ENCODE measurements around the gene CCDC149.

Gene CCDC149

DNA sequence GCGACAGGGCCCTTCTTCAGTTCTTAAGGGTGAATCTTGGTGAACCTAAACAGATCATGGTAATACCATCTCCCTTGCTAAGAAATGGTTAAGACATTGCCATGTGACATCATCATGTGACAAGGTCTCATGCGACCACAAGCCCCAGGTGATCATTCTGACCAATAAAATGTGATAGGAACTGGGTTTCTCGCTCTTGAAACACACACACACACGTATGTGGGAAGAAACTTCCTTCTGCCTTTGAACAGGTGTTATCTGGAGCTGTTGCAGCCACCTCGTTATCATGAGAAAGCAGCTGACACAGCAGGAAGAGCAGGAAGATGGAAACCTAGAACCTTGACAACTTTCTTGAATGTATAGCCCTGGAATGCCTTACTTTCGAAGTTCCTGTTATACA, 107.3 kb downstream of the CCDC149 start:
- Histone ChIP-seq H3K9me3 (ENCODE audit: control insufficient read depth, insufficient read depth, low read depth, low read length) (no peaks in the 10 kb centered on the region), H3K4me1 (ENCODE audit: control insufficient read depth, insufficient read depth, low read length) (peaks cover 16% of the 10 kb centered on the region), H3K4me3 (ENCODE audit: low read depth, low read length) (no peak overlapping the region), H3K9ac (ENCODE audit: low read length) (no peak overlapping the region), H3K36me3 (ENCODE audit: control insufficient read depth, insufficient read depth, low read length) (no peaks in the 10 kb centered on the region), H3K27me3 (ENCODE audit: control insufficient read depth, insufficient read depth, low read length) (peaks cover 24% of the 10 kb centered on the region), H3K27ac (ENCODE audit: low read depth, low read length) (no peak overlapping the region)

DNA sequence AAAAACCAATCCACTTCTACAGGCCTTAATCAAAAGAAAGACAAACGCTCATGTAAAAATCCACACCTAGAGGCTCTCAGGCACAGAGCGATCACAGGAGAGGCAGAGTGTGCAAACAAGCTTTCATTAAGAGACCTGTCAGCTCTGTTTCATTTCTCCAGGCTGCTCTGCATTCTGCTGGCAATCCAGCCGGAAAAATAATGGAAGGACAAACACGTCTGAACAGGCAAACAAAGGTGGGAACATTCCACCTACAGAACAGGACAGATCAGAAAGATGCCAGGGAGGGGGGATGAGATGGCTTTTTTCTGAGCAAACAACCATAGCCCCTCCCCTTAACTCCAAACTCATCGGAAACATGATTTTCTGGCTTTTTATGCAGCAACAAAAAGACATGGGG, 107.8 kb downstream of the CCDC149 start:
- H3K9ac ChIP-seq (ENCODE audit: low read length): no peak overlapping the region
- H3K27ac ChIP-seq (ENCODE audit: low read depth, low read length): no peak overlapping the region
- no peak overlapping the region for H3K4me3 ChIP-seq (ENCODE audit: low read depth, low read length)
- H3K36me3 ChIP-seq (ENCODE audit: control insufficient read depth, insufficient read depth, low read length): no peaks in the 10 kb centered on the region
- H3K27me3 ChIP-seq (ENCODE audit: control insufficient read depth, insufficient read depth, low read length): peaks cover 29% of the 10 kb centered on the region
- H3K4me1 ChIP-seq (ENCODE audit: control insufficient read depth, insufficient read depth, low read length): peaks cover 16% of the 10 kb centered on the region
- no peaks in the 10 kb centered on the region for H3K9me3 ChIP-seq (ENCODE audit: control insufficient read depth, insufficient read depth, low read depth, low read length)

DNA sequence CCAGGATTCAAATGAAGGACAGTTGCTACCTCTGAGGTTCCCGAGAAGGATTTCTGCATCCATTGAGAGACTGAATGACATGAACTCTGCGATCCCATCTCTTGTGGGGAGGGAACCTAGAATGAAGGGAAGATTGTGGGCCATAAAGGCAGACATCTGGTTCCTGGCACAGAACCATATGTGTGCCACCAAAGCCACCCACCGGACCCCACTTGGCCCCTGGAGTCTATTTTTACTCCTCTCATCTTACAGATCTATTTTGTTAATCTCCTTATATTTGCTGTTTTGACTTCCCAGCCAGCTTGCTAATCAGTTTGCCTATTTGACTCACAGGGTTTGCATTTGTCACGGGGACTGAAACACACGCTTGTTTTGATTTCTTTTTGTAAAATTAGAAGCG, 110.2 kb downstream of the CCDC149 start:
- no peak overlapping the region for H3K4me3 ChIP-seq (ENCODE audit: low read depth, low read length)
- peaks cover 53% of the 10 kb centered on the region for H3K27me3 ChIP-seq (ENCODE audit: control insufficient read depth, insufficient read depth, low read length)
- H3K9ac ChIP-seq (ENCODE audit: low read length): no peak overlapping the region
- H3K4me1 ChIP-seq (ENCODE audit: control insufficient read depth, insufficient read depth, low read length): peaks cover 16% of the 10 kb centered on the region
- no peak overlapping the region for H3K27ac ChIP-seq (ENCODE audit: low read depth, low read length)
- no peaks in the 10 kb centered on the region for H3K36me3 ChIP-seq (ENCODE audit: control insufficient read depth, insufficient read depth, low read length)
- H3K9me3 ChIP-seq (ENCODE audit: control insufficient read depth, insufficient read depth, low read depth, low read length): no peaks in the 10 kb centered on the region

DNA sequence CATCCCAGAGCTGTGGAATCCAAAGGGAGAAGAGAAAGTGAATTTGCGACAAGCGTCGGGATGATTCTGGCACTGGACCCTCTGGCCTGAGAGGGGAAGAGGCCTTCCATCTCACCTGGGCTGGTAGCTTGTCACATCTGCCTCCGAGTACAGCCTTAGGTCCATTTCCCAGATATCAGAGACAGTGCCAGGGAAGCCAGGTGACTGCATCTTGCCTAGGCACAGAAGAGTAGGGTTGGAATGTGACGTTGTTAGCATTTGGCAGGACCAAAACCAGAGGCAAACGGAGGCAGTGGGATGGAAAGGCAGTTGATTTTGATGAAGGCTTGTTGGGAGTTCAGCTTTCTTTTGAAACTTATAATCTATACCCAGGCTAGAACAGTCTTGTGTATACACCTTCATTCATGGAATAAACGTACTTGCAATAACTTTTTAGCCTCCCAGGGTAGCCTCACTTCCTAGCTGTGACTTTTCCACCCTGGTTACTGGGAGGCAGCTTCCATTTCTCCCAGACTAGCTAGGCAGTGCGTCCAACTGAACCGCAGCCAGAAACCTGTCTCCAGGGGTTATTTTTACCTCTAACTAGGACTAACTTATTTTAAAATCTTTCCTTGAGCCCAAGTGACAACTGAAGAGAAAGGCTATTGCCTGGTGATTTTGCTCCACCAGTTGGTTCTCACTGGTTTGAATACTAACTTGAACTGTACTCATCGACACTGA, 111.5 kb downstream of the CCDC149 start:
- H3K9me3 ChIP-seq (ENCODE audit: control insufficient read depth, insufficient read depth, low read depth, low read length): no peaks in the 10 kb centered on the region
- no peak overlapping the region for H3K9ac ChIP-seq (ENCODE audit: low read length)
- 0 out of 2 replicates have a peak overlapping the region, but pooled peaks have one; percentile 45 for H3K4me3 ChIP-seq (ENCODE audit: low read depth, low read length)
- H3K27ac ChIP-seq (ENCODE audit: low read depth, low read length): no peak overlapping the region
- peaks cover 16% of the 10 kb centered on the region for H3K4me1 ChIP-seq (ENCODE audit: control insufficient read depth, insufficient read depth, low read length)
- H3K27me3 ChIP-seq (ENCODE audit: control insufficient read depth, insufficient read depth, low read length): peaks cover 66% of the 10 kb centered on the region
- H3K36me3 ChIP-seq (ENCODE audit: control insufficient read depth, insufficient read depth, low read length): no peaks in the 10 kb centered on the region

GRCh38 chr4:24800325-24800895, 112.4 kb downstream of the CCDC149 start:
- H3K9ac ChIP-seq (ENCODE audit: low read length): peak overlapping the region; percentile 29
- no peaks in the 10 kb centered on the region for H3K36me3 ChIP-seq (ENCODE audit: control insufficient read depth, insufficient read depth, low read length)
- no peaks in the 10 kb centered on the region for H3K9me3 ChIP-seq (ENCODE audit: control insufficient read depth, insufficient read depth, low read depth, low read length)
- peak overlapping the region; percentile 45 for H3K4me3 ChIP-seq (ENCODE audit: low read depth, low read length)
- H3K4me1 ChIP-seq (ENCODE audit: control insufficient read depth, insufficient read depth, low read length): peaks cover 18% of the 10 kb centered on the region
- peaks cover 75% of the 10 kb centered on the region for H3K27me3 ChIP-seq (ENCODE audit: control insufficient read depth, insufficient read depth, low read length)
- no peak overlapping the region for H3K27ac ChIP-seq (ENCODE audit: low read depth, low read length)

DNA sequence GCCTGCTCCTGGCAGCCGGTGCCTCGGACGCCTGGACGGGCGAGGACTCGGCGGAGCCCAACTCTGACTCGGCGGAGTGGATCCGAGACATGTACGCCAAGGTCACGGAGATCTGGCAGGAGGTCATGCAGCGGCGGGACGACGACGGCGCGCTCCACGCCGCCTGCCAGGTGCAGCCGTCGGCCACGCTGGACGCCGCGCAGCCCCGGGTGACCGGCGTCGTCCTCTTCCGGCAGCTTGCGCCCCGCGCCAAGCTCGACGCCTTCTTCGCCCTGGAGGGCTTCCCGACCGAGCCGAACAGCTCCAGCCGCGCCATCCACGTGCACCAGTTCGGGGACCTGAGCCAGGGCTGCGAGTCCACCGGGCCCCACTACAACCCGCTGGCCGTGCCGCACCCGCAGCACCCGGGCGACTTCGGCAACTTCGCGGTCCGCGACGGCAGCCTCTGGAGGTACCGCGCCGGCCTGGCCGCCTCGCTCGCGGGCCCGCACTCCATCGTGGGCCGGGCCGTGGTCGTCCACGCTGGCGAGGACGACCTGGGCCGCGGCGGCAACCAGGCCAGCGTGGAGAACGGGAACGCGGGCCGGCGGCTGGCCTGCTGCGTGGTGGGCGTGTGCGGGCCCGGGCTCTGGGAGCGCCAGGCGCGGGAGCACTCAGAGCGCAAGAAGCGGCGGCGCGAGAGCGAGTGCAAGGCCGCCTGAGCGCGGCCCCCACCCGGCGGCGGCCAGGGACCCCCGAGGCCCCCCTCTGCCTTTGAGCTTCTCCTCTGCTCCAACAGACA, 113.1 kb downstream of the CCDC149 start:
- Histone ChIP-seq H3K27me3 (ENCODE audit: control insufficient read depth, insufficient read depth, low read length) (peaks cover 79% of the 10 kb centered on the region), H3K9me3 (ENCODE audit: control insufficient read depth, insufficient read depth, low read depth, low read length) (no peaks in the 10 kb centered on the region), H3K4me1 (ENCODE audit: control insufficient read depth, insufficient read depth, low read length) (peaks cover 20% of the 10 kb centered on the region), H3K9ac (ENCODE audit: low read length) (peak overlapping the region; percentile 29), H3K4me3 (ENCODE audit: low read depth, low read length) (peak overlapping the region; percentile 45), H3K27ac (ENCODE audit: low read depth, low read length) (no peak overlapping the region), H3K36me3 (ENCODE audit: control insufficient read depth, insufficient read depth, low read length) (no peaks in the 10 kb centered on the region)

DNA sequence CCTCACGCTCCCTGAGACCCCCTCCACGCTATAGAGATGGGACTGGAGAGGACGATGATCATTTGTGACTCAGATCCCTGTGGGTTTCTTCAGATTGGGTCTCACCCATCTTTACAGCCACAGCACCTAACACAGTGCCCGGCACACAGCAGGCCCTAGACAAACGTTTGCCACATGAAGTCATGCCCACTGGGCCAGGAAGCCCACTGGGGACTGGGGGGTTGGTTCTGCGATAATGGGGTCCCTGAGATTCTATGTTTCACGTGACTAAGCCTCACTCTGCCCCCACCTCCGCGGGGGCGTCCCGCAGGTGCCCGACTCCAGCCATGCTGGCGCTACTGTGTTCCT, 113.7 kb downstream of the CCDC149 start:
- Histone ChIP-seq H3K4me1 (ENCODE audit: control insufficient read depth, insufficient read depth, low read length) (peaks cover 26% of the 10 kb centered on the region), H3K36me3 (ENCODE audit: control insufficient read depth, insufficient read depth, low read length) (no peaks in the 10 kb centered on the region), H3K27ac (ENCODE audit: low read depth, low read length) (no peak overlapping the region), H3K27me3 (ENCODE audit: control insufficient read depth, insufficient read depth, low read length) (peaks cover 80% of the 10 kb centered on the region), H3K9me3 (ENCODE audit: control insufficient read depth, insufficient read depth, low read depth, low read length) (no peaks in the 10 kb centered on the region), H3K4me3 (ENCODE audit: low read depth, low read length) (0 out of 2 replicates have a peak overlapping the region, but pooled peaks have one; percentile 45), H3K9ac (ENCODE audit: low read length) (no peak overlapping the region)

DNA sequence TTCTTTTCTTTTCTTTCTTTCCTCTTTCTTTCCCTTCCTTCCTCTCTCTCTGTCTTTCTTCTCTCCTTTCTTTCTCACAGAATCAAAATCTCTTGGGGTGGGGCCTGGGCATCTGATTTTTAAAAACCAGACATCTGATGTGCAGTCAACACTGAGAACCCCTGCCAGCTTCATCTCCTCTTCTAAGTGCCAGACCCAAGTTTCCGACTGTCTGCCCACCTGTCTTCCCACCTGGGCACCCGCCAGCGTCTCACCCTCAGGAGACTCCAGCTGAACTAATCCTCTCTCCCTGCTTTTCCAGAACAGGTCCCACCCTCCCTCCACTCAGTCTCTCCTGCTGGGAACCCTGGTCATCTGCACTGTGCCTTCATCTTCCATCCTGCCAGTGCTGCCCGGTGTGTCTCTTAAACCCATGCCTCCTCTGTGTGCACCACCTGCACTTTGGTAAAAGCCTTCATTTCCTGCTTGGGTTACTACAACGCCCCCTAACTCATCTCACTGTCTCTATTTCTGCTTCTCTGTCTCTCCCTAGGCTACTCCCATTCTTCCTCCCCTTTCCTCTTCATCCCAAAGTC, 114.7 kb downstream of the CCDC149 start:
- no peak overlapping the region for H3K9ac ChIP-seq (ENCODE audit: low read length)
- H3K4me3 ChIP-seq (ENCODE audit: low read depth, low read length): no peak overlapping the region
- no peaks in the 10 kb centered on the region for H3K36me3 ChIP-seq (ENCODE audit: control insufficient read depth, insufficient read depth, low read length)
- H3K9me3 ChIP-seq (ENCODE audit: control insufficient read depth, insufficient read depth, low read depth, low read length): no peaks in the 10 kb centered on the region
- peaks cover 27% of the 10 kb centered on the region for H3K4me1 ChIP-seq (ENCODE audit: control insufficient read depth, insufficient read depth, low read length)
- peaks cover 80% of the 10 kb centered on the region for H3K27me3 ChIP-seq (ENCODE audit: control insufficient read depth, insufficient read depth, low read length)
- no peak overlapping the region for H3K27ac ChIP-seq (ENCODE audit: low read depth, low read length)

- H3K4me3 ChIP-seq (ENCODE audit: low read depth, low read length): no peak overlapping the region
- no peaks in the 10 kb centered on the region for H3K36me3 ChIP-seq (ENCODE audit: control insufficient read depth, insufficient read depth, low read length)
- H3K27me3 ChIP-seq (ENCODE audit: control insufficient read depth, insufficient read depth, low read length): peaks cover 67% of the 10 kb centered on the region
Observed at GRCh38 chr4:24796620-24797019, 116.2 kb downstream of the CCDC149 start.

GRCh38 chr4:24795666-24796381, 117.0 kb downstream of the CCDC149 start:
- H3K9ac ChIP-seq (ENCODE audit: low read length): no peak overlapping the region
- H3K4me3 ChIP-seq (ENCODE audit: low read depth, low read length): peak overlapping the region; percentile 59
- peaks cover 59% of the 10 kb centered on the region for H3K27me3 ChIP-seq (ENCODE audit: control insufficient read depth, insufficient read depth, low read length)
- no peaks in the 10 kb centered on the region for H3K36me3 ChIP-seq (ENCODE audit: control insufficient read depth, insufficient read depth, low read length)
- no peak overlapping the region for H3K27ac ChIP-seq (ENCODE audit: low read depth, low read length)
- H3K9me3 ChIP-seq (ENCODE audit: control insufficient read depth, insufficient read depth, low read depth, low read length): no peaks in the 10 kb centered on the region
- peaks cover 22% of the 10 kb centered on the region for H3K4me1 ChIP-seq (ENCODE audit: control insufficient read depth, insufficient read depth, low read length)

More at GRCh38 chr4:24796620-24797019, 116.2 kb downstream of the CCDC149 start:
- H3K9ac ChIP-seq (ENCODE audit: low read length): no peak overlapping the region
- no peaks in the 10 kb centered on the region for H3K9me3 ChIP-seq (ENCODE audit: control insufficient read depth, insufficient read depth, low read depth, low read length)
- no peak overlapping the region for H3K27ac ChIP-seq (ENCODE audit: low read depth, low read length)
- H3K4me1 ChIP-seq (ENCODE audit: control insufficient read depth, insufficient read depth, low read length): peaks cover 27% of the 10 kb centered on the region
